H9 (cell line): ENCODE results near the gene ADO. TPM values are rescaled to one million over a fixed set of nuclear protein-coding genes. Genes with fewer than 3 reads are reported as not detected.

Experiments
- DNase-seq: peaks from one replicate; pipeline ENCODE4 v3.0.0-alpha.2; 2017
- H2AFZ ChIP-seq: one replicate; pipeline ENCODE4 v1.6.1; 2013; ENCODE audit warnings: mild to moderate bottlenecking, low read length, control low read depth, moderate library complexity
- H2AK5ac ChIP-seq: 2 replicates; pipeline ENCODE4 v1.6.1; 2013; ENCODE audit warnings: low read length, control low read depth, mixed read lengths; ENCODE audit not compliant: insufficient read length
- H2BK120ac ChIP-seq: one replicate; pipeline ENCODE4 v1.6.1; 2013; ENCODE audit warnings: low read depth, mild to moderate bottlenecking, low read length, control low read depth, inconsistent platforms; ENCODE audit not compliant: poor library complexity, severe bottlenecking
- H2BK12ac ChIP-seq: 2 replicates; pipeline ENCODE4 v1.6.1; 2013; ENCODE audit warnings: low read length, control low read depth, mixed read lengths, low read depth; ENCODE audit not compliant: insufficient read length
- H2BK15ac ChIP-seq: 2 replicates; pipeline ENCODE4 v1.6.1; 2013; ENCODE audit warnings: low read depth, low read length, control low read depth
- H2BK20ac ChIP-seq: one replicate; pipeline ENCODE4 v1.6.1; 2013; ENCODE audit warnings: low read depth, mild to moderate bottlenecking, low read length, control low read depth, inconsistent platforms; ENCODE audit not compliant: poor library complexity, severe bottlenecking
- H2BK5ac ChIP-seq: 2 replicates; pipeline ENCODE4 v1.6.1; 2013; ENCODE audit warnings: low read length, control low read depth, mixed read lengths; ENCODE audit not compliant: insufficient read length
- H3K14ac ChIP-seq: 2 replicates; pipeline ENCODE4 v1.6.1; 2013; ENCODE audit warnings: low read length, control low read depth; ENCODE audit not compliant: insufficient read depth
- H3K18ac ChIP-seq: 2 replicates; pipeline ENCODE4 v1.6.1; 2013; ENCODE audit warnings: low read depth, mild to moderate bottlenecking, mixed read lengths, low read length, control low read depth; ENCODE audit not compliant: insufficient read length
- H3K23ac ChIP-seq: 2 replicates; pipeline ENCODE4 v1.6.1; 2013; ENCODE audit warnings: low read length, control low read depth, mixed read lengths, low read depth; ENCODE audit not compliant: insufficient read length
- H3K23me2 ChIP-seq: 2 replicates; pipeline ENCODE4 v1.6.1; 2013; ENCODE audit warnings: low read depth, mild to moderate bottlenecking, mixed read lengths, low read length, control low read depth; ENCODE audit not compliant: insufficient read length, poor library complexity, severe bottlenecking
- H3K27ac ChIP-seq: 2 replicates; pipeline ENCODE4 v1.5.1; 2013; ENCODE audit warnings: low read length, control low read depth, mixed read lengths, low read depth; ENCODE audit not compliant: insufficient read length
- H3K27me3 ChIP-seq: 2 replicates; pipeline ENCODE4 v1.6.1; 2013; ENCODE audit warnings: low read length, control low read depth, inconsistent platforms; ENCODE audit not compliant: insufficient read depth
- H3K4ac ChIP-seq: 2 replicates; pipeline ENCODE4 v1.6.1; 2013; ENCODE audit warnings: low read depth, mild to moderate bottlenecking, control low read depth, inconsistent platforms, low read length, moderate library complexity
- H3K4me1 ChIP-seq: 2 replicates; pipeline ENCODE4 v1.6.1; 2013; ENCODE audit warnings: low read length, control low read depth, inconsistent platforms; ENCODE audit not compliant: insufficient read depth
- H3K4me2 ChIP-seq: 2 replicates; pipeline ENCODE4 v1.6.1; 2013; ENCODE audit warnings: low read length, control low read depth, mixed read lengths; ENCODE audit not compliant: insufficient read length, insufficient read depth
- H3K56ac ChIP-seq: 2 replicates; pipeline ENCODE4 v1.6.1; 2013; ENCODE audit warnings: low read depth, mild to moderate bottlenecking, mixed read lengths, low read length, control low read depth; ENCODE audit not compliant: insufficient read length
- H3K79me1 ChIP-seq: 2 replicates; pipeline ENCODE4 v1.6.1; 2013; ENCODE audit warnings: low read depth, mild to moderate bottlenecking, moderate library complexity, low read length, control low read depth, inconsistent platforms; ENCODE audit not compliant: insufficient read depth, poor library complexity, severe bottlenecking
- H3K79me2 ChIP-seq: 2 replicates; pipeline ENCODE4 v1.6.1; 2013; ENCODE audit warnings: low read length, control low read depth, inconsistent platforms; ENCODE audit not compliant: insufficient read depth
- H3K9ac ChIP-seq: 2 replicates; pipeline ENCODE4 v1.6.1; 2013; ENCODE audit warnings: low read length, control low read depth, mixed read lengths; ENCODE audit not compliant: insufficient read length; ENCODE audit errors: extremely low read depth
- H3K9me3 ChIP-seq: one replicate; pipeline ENCODE4 v1.6.1; 2013; ENCODE audit warnings: low read depth, low read length, inconsistent platforms; ENCODE audit not compliant: control insufficient read depth
- H3T11ph ChIP-seq: one replicate; pipeline ENCODE4 v1.6.1; 2013; ENCODE audit warnings: mild to moderate bottlenecking, low read length, control low read depth, inconsistent platforms
- H4K20me1 ChIP-seq: one replicate; pipeline ENCODE4 v1.6.1; 2013; ENCODE audit not compliant: control insufficient read depth, insufficient read length, insufficient read depth
- H4K5ac ChIP-seq: 2 replicates; pipeline ENCODE4 v1.6.1; 2013; ENCODE audit warnings: low read depth, mild to moderate bottlenecking, mixed read lengths, low read length, control low read depth; ENCODE audit not compliant: insufficient read length
- H4K8ac ChIP-seq: replicated peaks from 2 replicates; pipeline ENCODE4 v1.6.1; 2013; ENCODE audit warnings: low read length, control low read depth, mixed read lengths, low read depth; ENCODE audit not compliant: insufficient read length
- H4K91ac ChIP-seq: 2 replicates; pipeline ENCODE4 v1.6.1; 2013; ENCODE audit warnings: low read depth, mild to moderate bottlenecking, moderate library complexity, mixed read lengths, low read length, control low read depth; ENCODE audit not compliant: insufficient read length
- H3K27ac Mint-ChIP-seq, 3 experiments: 2 replicates in 2 of 3; 3 replicates in 1 of 3; pipeline ENCODE4 v1.8.0; 2020 to 2021; ENCODE audit warnings: mixed read lengths in 3 of 3, mild to moderate bottlenecking in 1 of 3, moderate library complexity in 1 of 3
- H3K27me3 Mint-ChIP-seq: 2 replicates; pipeline ENCODE4 v1.8.0; 2021; ENCODE audit warnings: low read depth, mild to moderate bottlenecking, moderate library complexity, mixed read lengths
- H3K36me3 Mint-ChIP-seq, 3 experiments: 2 replicates in 2 of 3; 3 replicates in 1 of 3; pipeline ENCODE4 v1.8.0; 2020 to 2021; ENCODE audit warnings: low read depth in 3 of 3, mixed read lengths in 3 of 3; ENCODE audit not compliant: insufficient read depth in 1 of 3
- H3K4me1 Mint-ChIP-seq, 2 experiments: 2 replicates each; pipeline ENCODE4 v1.8.0; 2020; ENCODE audit warnings: mixed read lengths in 2 of 2
- H3K4me3 Mint-ChIP-seq, 2 experiments: 2 replicates in 1 of 2; 3 replicates in 1 of 2; pipeline ENCODE4 v1.8.0; 2020 to 2021; ENCODE audit warnings: mild to moderate bottlenecking in 2 of 2, mixed read lengths in 2 of 2, moderate library complexity in 1 of 2
- H3K9me3 Mint-ChIP-seq, 2 experiments: 2 replicates in 1 of 2; 3 replicates in 1 of 2; pipeline ENCODE4 v1.8.0; 2020; ENCODE audit warnings: mild to moderate bottlenecking in 2 of 2, mixed read lengths in 2 of 2, moderate library complexity in 1 of 2
- WGBS: extraction: QIAGEN DNeasy Blood & Tissue Kit; methylation state at CpG from one replicate; pipeline ENCODE4 v1.1.7; 2013; ENCODE audit warnings: missing lambda C conversion rate, low lambda C conversion rate, mixed read lengths; ENCODE audit not compliant: insufficient read length; ENCODE audit errors: extremely low coverage; 5-methylcytosine and 5-hydroxymethylcytosine counted together
- total RNA-seq: library from RNA; stranded (reverse); gene quantifications from 2 replicates; pipeline ENCODE4 v1.2.1, GENCODE V29; 2021
- TF ChIP-seq, protein P1 (sequence below): fragments of 200-600 bp; sonication (generic); conservative IDR thresholded peaks from 3 replicates; pipeline ENCODE4 v1.8.0; 2021; ENCODE audit warnings: antibody characterized with exemption, mild to moderate bottlenecking

The ADO gene
- total RNA-seq, 1 experiment from 2014 or later: 31.6 TPM

DNA sequence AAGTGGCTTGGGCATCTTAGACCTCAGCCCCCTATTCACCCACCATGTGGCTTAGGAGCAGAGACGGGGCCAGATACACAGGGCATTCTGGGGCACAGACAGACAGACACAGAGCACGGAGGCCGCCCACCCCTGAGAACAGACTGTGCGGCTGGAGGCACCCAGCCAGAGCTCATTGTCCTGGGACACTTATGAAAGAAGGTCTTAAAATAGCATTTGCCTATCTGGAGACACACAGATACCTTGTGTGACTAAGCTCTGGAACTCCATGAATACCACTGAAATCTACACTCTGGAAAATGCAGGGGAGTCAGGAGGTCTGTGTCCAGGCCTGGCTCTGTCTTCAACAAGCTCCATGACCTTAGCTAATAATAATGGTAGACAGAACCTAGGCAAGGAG, 41.4 kb upstream of the ADO start:
- Histone ChIP-seq H2BK5ac (no peak overlapping the region), H4K8ac (no peak overlapping the region), H3K9me3 (no peaks in the 10 kb centered on the region), H3K9ac (no peak overlapping the region), H3K56ac (no peak overlapping the region), H2BK15ac (no peak overlapping the region), H2BK120ac (no peak overlapping the region), H3K79me2 (no peaks in the 10 kb centered on the region), H3K4me1 (peaks cover 3% of the 10 kb centered on the region; the same call in 1 of the 2 replicates), H4K5ac (no peak overlapping the region), H3K79me1 (no peaks in the 10 kb centered on the region), H3T11ph (no peak overlapping the region), H4K91ac (no peak overlapping the region), H3K23ac (no peak overlapping the region), H3K27ac (no peak overlapping the region), H4K20me1 (no peaks in the 10 kb centered on the region), H2AFZ (no peak overlapping the region), H2BK20ac (no peak overlapping the region), H3K18ac (no peak overlapping the region), H3K14ac (no peak overlapping the region), H2BK12ac (no peak overlapping the region), H2AK5ac (no peak overlapping the region), H3K4me2 (no peak overlapping the region), H3K23me2 (no peaks in the 10 kb centered on the region), H3K27me3 (no peaks in the 10 kb centered on the region), H3K4ac (no peak overlapping the region)
- H3K9me3 Mint-ChIP-seq: 0 out of 5 replicates have a peak, but pooled peaks cover 0 to 2% of the 10 kb centered on the region in 2 experiments
- H3K27ac Mint-ChIP-seq: no peak overlapping the region
- no peaks in the 10 kb centered on the region for H3K36me3 Mint-ChIP-seq
- no peak overlapping the region for H3K4me3 Mint-ChIP-seq
- no CpG with 5 or more reads among the region's 4 CpGs for WGBS
- TF ChIP-seq, protein P1, sequence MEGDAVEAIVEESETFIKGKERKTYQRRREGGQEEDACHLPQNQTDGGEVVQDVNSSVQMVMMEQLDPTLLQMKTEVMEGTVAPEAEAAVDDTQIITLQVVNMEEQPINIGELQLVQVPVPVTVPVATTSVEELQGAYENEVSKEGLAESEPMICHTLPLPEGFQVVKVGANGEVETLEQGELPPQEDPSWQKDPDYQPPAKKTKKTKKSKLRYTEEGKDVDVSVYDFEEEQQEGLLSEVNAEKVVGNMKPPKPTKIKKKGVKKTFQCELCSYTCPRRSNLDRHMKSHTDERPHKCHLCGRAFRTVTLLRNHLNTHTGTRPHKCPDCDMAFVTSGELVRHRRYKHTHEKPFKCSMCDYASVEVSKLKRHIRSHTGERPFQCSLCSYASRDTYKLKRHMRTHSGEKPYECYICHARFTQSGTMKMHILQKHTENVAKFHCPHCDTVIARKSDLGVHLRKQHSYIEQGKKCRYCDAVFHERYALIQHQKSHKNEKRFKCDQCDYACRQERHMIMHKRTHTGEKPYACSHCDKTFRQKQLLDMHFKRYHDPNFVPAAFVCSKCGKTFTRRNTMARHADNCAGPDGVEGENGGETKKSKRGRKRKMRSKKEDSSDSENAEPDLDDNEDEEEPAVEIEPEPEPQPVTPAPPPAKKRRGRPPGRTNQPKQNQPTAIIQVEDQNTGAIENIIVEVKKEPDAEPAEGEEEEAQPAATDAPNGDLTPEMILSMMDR: no peak
- no peaks in the 10 kb centered on the region for H3K27me3 Mint-ChIP-seq
- no peak for DNase-seq
- peaks cover 9 to 16% of the 10 kb centered on the region in 2 experiments for H3K4me1 Mint-ChIP-seq
